ENCODE data around the gene CIB4.

DNA sequence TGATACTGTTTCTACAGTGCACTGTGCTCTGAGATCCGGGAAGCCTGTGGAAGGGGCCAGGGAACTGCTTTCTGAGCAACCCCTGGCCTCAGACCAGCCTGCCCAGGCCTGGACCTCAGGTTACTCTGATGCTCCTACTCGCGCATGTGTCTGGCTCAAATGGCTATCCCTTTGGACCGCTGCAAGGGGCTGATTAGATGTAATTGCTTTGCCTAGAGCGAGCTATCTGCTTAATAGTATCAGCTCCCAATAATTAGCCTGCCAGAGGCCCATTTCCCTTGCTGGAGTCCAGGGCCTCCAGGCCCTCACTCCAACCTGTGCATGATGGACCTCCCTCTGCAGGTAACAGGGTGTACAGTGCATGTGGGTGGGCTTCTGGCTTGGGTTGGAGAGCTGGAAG lies 44.2 kb upstream of the CIB4 start:
- TF ChIP-seq GATA3 (IDR thresholded peaks at IDR 0.05; ENCODE audit: low read depth, low read length) (no peak), GATA2 (IDR thresholded peaks at IDR 0.05; ENCODE audit: low read depth, low read length) (peak; percentile 73)
